Psoas muscle (tissue), 8 donors: ENCODE results near the gene ODAD3. TPM values are rescaled to one million over a fixed set of nuclear protein-coding genes. Genes with fewer than 3 reads are reported as not detected.
"Not testable (repeated sequence)": the region's sequence is repeated elsewhere in the genome, so short reads cannot be mapped to it uniquely, and the experiment has no call there.

Experiments used
- ATAC-seq, 4 donors: fragments of 200-7000 bp; cut with Tn5 transposase; one replicate each; pipeline ENCODE4 v1.9.1; 2020; ENCODE audit warnings: moderate library complexity in 3 of 4, mild to moderate bottlenecking in 2 of 4
- DNase-seq, 2 donors: peaks; one replicate each; pipeline ENCODE4 v3.0.0-alpha.2; 2020
- H3K27ac ChIP-seq: fragments of 200-600 bp; one replicate; pipeline ENCODE4 v1.8.0; 2022
- H3K27me3 ChIP-seq, 3 donors: fragments of 200-600 bp in 1 of 3; one replicate each; pipeline versions ENCODE4 v1.6.1 to v1.8.0; 2013 to 2022; ENCODE audit warnings: low read length in 2 of 3, mild to moderate bottlenecking in 2 of 3, moderate library complexity in 1 of 3; ENCODE audit not compliant: insufficient read depth in 3 of 3
- H3K36me3 ChIP-seq, 2 donors: fragments of 200-600 bp in 1 of 2; one replicate each; pipeline versions ENCODE4 v1.6.1 to v1.8.0; 2013 to 2022; ENCODE audit warnings: low read depth in 1 of 2, mild to moderate bottlenecking in 1 of 2, moderate library complexity in 1 of 2; ENCODE audit not compliant: insufficient read depth in 1 of 2
- H3K4me1 ChIP-seq: fragments of 200-600 bp; one replicate; pipeline ENCODE4 v1.8.0; 2022
- H3K4me3 ChIP-seq: fragments of 200-600 bp; one replicate; pipeline ENCODE4 v1.8.0; 2022; ENCODE audit warnings: mild to moderate bottlenecking
- H3K9me3 ChIP-seq: fragments of 200-600 bp; one replicate; pipeline ENCODE4 v1.8.0; 2022
- CTCF ChIP-seq: fragments of 200-600 bp; IDR thresholded peaks from one replicate; pipeline ENCODE4 v1.8.0; 2022; ENCODE audit warnings: antibody characterized with exemption
- WGBS, 3 donors: extraction: QIAGEN DNeasy Blood & Tissue Kit; methylation state at CpG; one replicate each; pipeline versions ENCODE4 v1.1.6 to v1.1.7; 2013; 5-methylcytosine and 5-hydroxymethylcytosine counted together
- intact Hi-C, 2 donors: fragments of 100-400 bp; cut with DNase I; formaldehyde crosslinking; loops; one replicate each; pipeline versions ENCODE4 v1.11.0 to v1.14.2; 2022
- polyA plus RNA-seq, 3 donors: library from polyadenylated mRNA; stranded (reverse); fragments of 200-250 nt; gene quantifications; one replicate each; pipeline ENCODE4 v1.2.3, GENCODE V29; 2013
- total RNA-seq, 4 donors: library from RNA; stranded (reverse); fragmentation: NEBNext Ultra II Directional in 2 of 4; extraction: Animal tissue kit (Norgen Biotek cat#: 25700) in 2 of 4; gene quantifications; one replicate each; pipeline versions ENCODE4 v1.2.1 to v1.2.4, GENCODE V29; 2021 to 2023
- donor health status: healthy with polysubstance abuse.
- donor health status: DM: no; HTN: no; CAD: no; lungs with moderate emphysema.
- donor health status: Bipolar disorder and iron deficiency.
- donor health status: healthy.
- donor health status: DM: yes; HTN: yes; CAD: no.
- donor health status: DM: no; HTN: no; CAD: no.
- donor health status: DM: no; HTN: no; CAD: no.
- donor health status: DM: yes; HTN: yes; CAD: no.

Gene ODAD3
- total and polyA plus RNA-seq, 7 donors, result 0.09 to 0.87 (median 0.17) TPM; not detected in 2

GRCh38 chr19:11460207-11460606 is 25.3 kb upstream of the ODAD3 start:
- no peaks in the 10 kb centered on the region for H3K4me1 ChIP-seq
- ATAC-seq (no peak), DNase-seq (no peak)
- no peak for TF ChIP-seq CTCF
- H3K4me3 ChIP-seq, result no peak overlapping the region
- WGBS, 3 donors, result 50 to 57% (median 56%) methylated on average over 3 to 4 of the region's 4 CpGs
- H3K36me3 ChIP-seq, result no peaks in the 10 kb centered on the region
- H3K9me3 ChIP-seq, result no peaks in the 10 kb centered on the region
- intact Hi-C loops, result no loop called here
- H3K27ac ChIP-seq, result no peak overlapping the region
- peaks cover 0 to 20% (median 7%) of the 10 kb centered on the region in 3 donors for H3K27me3 ChIP-seq

GRCh38 chr19:11458912-11459311 is 24.0 kb upstream of the ODAD3 start:
- DNase-seq, H3K4me1 ChIP-seq, ATAC-seq, H3K36me3 ChIP-seq, H3K9me3 ChIP-seq, H3K27ac ChIP-seq, intact Hi-C loops, H3K4me3 ChIP-seq: not testable (repeated sequence)
- 73 to 77% (median 77%) methylated on average over 11 of the region's 11 CpGs for WGBS, 3 donors
- peaks cover 0 to 28% (median 7%) of the 10 kb centered on the region in 3 donors for H3K27me3 ChIP-seq

- DNase-seq (no peak), ATAC-seq (no peak)
- 81% methylated on average over 19 of the region's 19 CpGs for WGBS, 3 donors
- no peak for TF ChIP-seq CTCF
- intact Hi-C loops, result no loop called here
- H3K27ac ChIP-seq, result no peak overlapping the region
- H3K27me3 ChIP-seq, result peaks cover 0 to 28% (median 8%) of the 10 kb centered on the region in 3 donors
- no peak overlapping the region for H3K4me3 ChIP-seq
- H3K4me1 ChIP-seq, result no peaks in the 10 kb centered on the region
- H3K9me3 ChIP-seq, result no peaks in the 10 kb centered on the region
- H3K36me3 ChIP-seq, result no peaks in the 10 kb centered on the region
These were observed 23.4 kb upstream of the ODAD3 start for GRCh38 chr19:11458236-11458900.

- no peaks in the 10 kb centered on the region for H3K9me3 ChIP-seq
- 82 to 85% (median 83%) methylated on average over 20 of the region's 20 CpGs for WGBS, 3 donors
- H3K4me3 ChIP-seq, result no peak overlapping the region
- no peak for TF ChIP-seq CTCF
- H3K27ac ChIP-seq, result no peak overlapping the region
- ATAC-seq (no peak), DNase-seq (no peak)
- intact Hi-C loops, result no loop called here
- no peaks in the 10 kb centered on the region for H3K4me1 ChIP-seq
- H3K27me3 ChIP-seq, result peaks cover 0 to 33% (median 13%) of the 10 kb centered on the region in 3 donors
- H3K36me3 ChIP-seq, result no peaks in the 10 kb centered on the region
These were observed 22.9 kb upstream of the ODAD3 start for GRCh38 chr19:11457831-11458230.

- ATAC-seq (no peak), DNase-seq (no peak)
- Histone ChIP-seq H3K36me3 (no peaks in the 10 kb centered on the region), H3K4me3 (no peak overlapping the region), H3K27ac (no peak overlapping the region), H3K9me3 (no peaks in the 10 kb centered on the region), H3K27me3 (peaks cover 0 to 36% (median 17%) of the 10 kb centered on the region in 3 donors), H3K4me1 (no peaks in the 10 kb centered on the region)
- TF ChIP-seq CTCF, result no peak
- intact Hi-C loops, result no loop called here
- WGBS, 3 donors, result 9 to 15% (median 12%) methylated on average over 14 to 18 of the region's 18 CpGs
These were observed 22.2 kb upstream of the ODAD3 start for GRCh38 chr19:11457115-11457514.
